ENCODE results near the gene EFHC2. TPM values are rescaled to one million over a fixed set of nuclear protein-coding genes. Genes with fewer than 3 reads are reported as not detected.

Gene EFHC2
- total RNA-seq, 4 donors from 2014 or later, result 3.4 to 6.9 (median 4.6) TPM

DNA sequence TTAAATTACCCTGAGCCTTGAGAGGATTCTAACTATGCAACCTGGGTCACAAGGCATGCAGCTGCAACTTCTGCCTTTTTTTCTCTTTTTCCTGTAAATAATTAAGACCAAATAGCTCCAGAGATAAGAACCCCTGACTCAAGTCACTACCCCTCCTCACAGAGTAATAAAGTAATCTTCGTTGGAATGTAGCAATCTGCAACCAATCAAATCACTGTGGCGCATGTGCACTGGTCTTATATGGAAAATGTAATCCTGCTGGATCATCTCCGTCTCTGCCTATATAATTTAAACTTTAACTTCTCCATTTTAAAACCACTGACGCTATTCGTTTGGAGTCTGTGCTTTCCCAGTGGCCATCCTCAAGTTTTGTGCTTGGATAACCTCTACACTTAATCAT lies 6.1 kb upstream of the EFHC2 start:
- WGBS, 2 donors, result 64 to 71% methylated on average over 5 of the region's 5 CpGs

DNA sequence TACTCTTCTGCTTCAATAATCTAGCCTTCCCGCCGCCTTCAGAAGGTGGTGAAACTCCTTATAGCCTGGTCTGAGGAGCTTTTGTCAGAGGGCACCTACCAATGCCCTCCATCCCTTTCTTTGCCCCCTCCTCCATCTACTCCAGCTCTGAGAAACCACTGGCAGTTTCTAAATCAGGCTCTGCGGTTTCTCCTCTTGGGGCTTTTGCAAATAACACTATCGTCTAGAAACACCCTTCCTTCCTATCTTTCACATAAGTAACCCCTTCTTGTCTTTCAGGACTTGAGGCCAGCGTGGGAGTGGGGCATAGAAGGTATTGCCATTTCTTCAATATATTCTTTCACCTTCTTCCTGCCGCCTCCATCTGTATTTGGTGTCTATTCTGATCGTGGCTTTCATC lies 1.2 kb upstream of the EFHC2 start:
- H3K4me3 ChIP-seq (ENCODE audit: low read depth, poor library complexity, severe bottlenecking), result no peak overlapping the region
- intact Hi-C loops (cut with DNase I; ENCODE audit: low total_unique reads), result no loop called here
- TF ChIP-seq POLR2A (IDR thresholded peaks at IDR 0.05), result no peak
- TF ChIP-seq, protein P1, sequence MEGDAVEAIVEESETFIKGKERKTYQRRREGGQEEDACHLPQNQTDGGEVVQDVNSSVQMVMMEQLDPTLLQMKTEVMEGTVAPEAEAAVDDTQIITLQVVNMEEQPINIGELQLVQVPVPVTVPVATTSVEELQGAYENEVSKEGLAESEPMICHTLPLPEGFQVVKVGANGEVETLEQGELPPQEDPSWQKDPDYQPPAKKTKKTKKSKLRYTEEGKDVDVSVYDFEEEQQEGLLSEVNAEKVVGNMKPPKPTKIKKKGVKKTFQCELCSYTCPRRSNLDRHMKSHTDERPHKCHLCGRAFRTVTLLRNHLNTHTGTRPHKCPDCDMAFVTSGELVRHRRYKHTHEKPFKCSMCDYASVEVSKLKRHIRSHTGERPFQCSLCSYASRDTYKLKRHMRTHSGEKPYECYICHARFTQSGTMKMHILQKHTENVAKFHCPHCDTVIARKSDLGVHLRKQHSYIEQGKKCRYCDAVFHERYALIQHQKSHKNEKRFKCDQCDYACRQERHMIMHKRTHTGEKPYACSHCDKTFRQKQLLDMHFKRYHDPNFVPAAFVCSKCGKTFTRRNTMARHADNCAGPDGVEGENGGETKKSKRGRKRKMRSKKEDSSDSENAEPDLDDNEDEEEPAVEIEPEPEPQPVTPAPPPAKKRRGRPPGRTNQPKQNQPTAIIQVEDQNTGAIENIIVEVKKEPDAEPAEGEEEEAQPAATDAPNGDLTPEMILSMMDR (IDR thresholded peaks at IDR 0.05), result no peak
- no peak for DNase-seq (ENCODE audit: low spot score in 2 of 2)
- 40 to 49% methylated on average over 7 of the region's 7 CpGs for WGBS, 2 donors

More for the DNA sequence above, 6.1 kb upstream of the EFHC2 start:
- H3K4me3 ChIP-seq (ENCODE audit: low read depth, poor library complexity, severe bottlenecking), result no peak overlapping the region
- no peak for DNase-seq (ENCODE audit: low spot score in 2 of 2)
- no peak for TF ChIP-seq POLR2A (IDR thresholded peaks at IDR 0.05)
- TF ChIP-seq, protein P1 (IDR thresholded peaks at IDR 0.05), result no peak
- intact Hi-C loops (cut with DNase I; ENCODE audit: low total_unique reads), result no loop called here

GRCh38 chrX:44344194-44344593 lies 722 bp upstream of the EFHC2 start:
- H3K4me3 ChIP-seq (ENCODE audit: low read depth, poor library complexity, severe bottlenecking), result no peak overlapping the region
- WGBS, 2 donors, result 38 to 42% methylated on average over 12 to 16 of the region's 16 CpGs
- no peak for TF ChIP-seq POLR2A (IDR thresholded peaks at IDR 0.05)
- TF ChIP-seq, protein P1 (IDR thresholded peaks at IDR 0.05), result no peak
- intact Hi-C loops (cut with DNase I; ENCODE audit: low total_unique reads), result no loop called here
- peak in 1 of 2 donors; percentile 14 for DNase-seq (ENCODE audit: low spot score in 2 of 2)

DNA sequence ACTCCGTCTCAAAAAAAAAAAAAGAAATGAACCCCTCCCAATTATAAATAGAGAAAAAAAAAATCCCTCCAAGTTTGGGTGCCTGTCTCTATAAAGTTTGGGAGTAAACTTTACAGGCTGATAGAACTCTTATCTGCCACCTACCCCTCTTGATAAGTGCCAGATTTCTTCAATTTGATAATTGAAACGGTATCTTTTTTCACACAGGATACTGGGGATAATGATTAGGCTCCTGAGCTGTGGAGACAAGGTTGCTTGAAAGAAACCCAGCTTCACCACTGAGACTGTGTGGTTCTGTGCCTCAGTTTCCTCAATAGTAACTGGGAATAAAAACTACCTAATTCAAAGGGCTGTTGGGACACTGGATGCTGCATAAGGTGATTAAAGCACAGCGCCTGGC lies 606 bp downstream of the EFHC2 start:
- WGBS, 2 donors, result 50 to 73% methylated on average over 3 of the region's 3 CpGs
- TF ChIP-seq, protein P1 (IDR thresholded peaks at IDR 0.05), result no peak
- no peak for TF ChIP-seq POLR2A (IDR thresholded peaks at IDR 0.05)
- H3K4me3 ChIP-seq (ENCODE audit: low read depth, poor library complexity, severe bottlenecking), result no peak overlapping the region
- no peak for DNase-seq (ENCODE audit: low spot score in 2 of 2)
- intact Hi-C loops (cut with DNase I; ENCODE audit: low total_unique reads), result no loop called here

DNA sequence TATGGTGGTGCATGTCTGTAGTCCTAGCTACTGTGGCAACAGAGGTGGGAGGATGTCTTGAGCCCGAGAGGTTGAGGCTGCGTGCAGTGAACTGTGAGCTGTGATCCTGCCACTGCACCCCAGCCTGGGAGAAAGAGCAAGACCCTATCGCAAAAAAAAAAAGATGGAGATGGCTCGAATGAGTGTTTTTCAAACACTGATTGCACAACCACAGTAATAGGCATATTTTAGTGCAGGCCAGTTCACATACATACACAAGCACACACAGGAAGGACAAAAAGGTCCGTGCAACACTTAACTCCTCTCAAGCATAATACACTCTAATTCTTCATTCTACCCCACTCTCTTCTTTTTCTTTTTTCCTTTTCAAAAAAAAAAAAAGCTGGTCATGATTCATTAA lies 5.1 kb downstream of the EFHC2 start:
- TF ChIP-seq POLR2A (IDR thresholded peaks at IDR 0.05), result no peak
- TF ChIP-seq, protein P1 (IDR thresholded peaks at IDR 0.05), result no peak
- DNase-seq (ENCODE audit: low spot score in 2 of 2), result no peak
- 85 to 97% methylated on average over 5 of the region's 5 CpGs for WGBS, 2 donors
- intact Hi-C loops (cut with DNase I; ENCODE audit: low total_unique reads), result no loop called here
- no peak overlapping the region for H3K4me3 ChIP-seq (ENCODE audit: low read depth, poor library complexity, severe bottlenecking)

GRCh38 chrX:44332437-44332836 lies 11.0 kb downstream of the EFHC2 start:
- WGBS, 2 donors, result 0 to 89% methylated on average over 1 of the region's 1 CpG
- H3K4me3 ChIP-seq (ENCODE audit: low read depth, poor library complexity, severe bottlenecking), result no peak overlapping the region
- intact Hi-C loops (cut with DNase I; ENCODE audit: low total_unique reads), result no loop called here
- TF ChIP-seq, protein P1 (IDR thresholded peaks at IDR 0.05), result no peak
- DNase-seq (ENCODE audit: low spot score in 2 of 2), result no peak

All from lower leg skin (tissue), 4 donors.